GM18861 (cell line): ENCODE data around the gene VIPR2.

Source experiments
- ATAC-seq: cut with Tn5 transposase; IDR thresholded peaks from one replicate; pipeline ENCODE4 v1.9.1; 2021; ENCODE audit not compliant: unreplicated experiment

VIPR2 gene

GRCh38 chr7:159028508-159029401 lies 115.9 kb downstream of the VIPR2 start:
- no peak for ATAC-seq

- no peak for ATAC-seq
Observed at GRCh38 chr7:159027789-159028507, 116.7 kb downstream of the VIPR2 start.

- no peak for ATAC-seq
Observed at GRCh38 chr7:159027056-159027788, 117.4 kb downstream of the VIPR2 start.

- ATAC-seq, result no peak
Observed at GRCh38 chr7:159026271-159027055, 118.2 kb downstream of the VIPR2 start.

- no peak for ATAC-seq
Observed at GRCh38 chr7:159025161-159025779, 119.4 kb downstream of the VIPR2 start.

- no peak for ATAC-seq
Observed at GRCh38 chr7:159024280-159024951, 120.3 kb downstream of the VIPR2 start.

GRCh38 chr7:159023746-159024145 lies 120.9 kb downstream of the VIPR2 start:
- no peak for ATAC-seq

- ATAC-seq, result no peak
Observed at GRCh38 chr7:159023206-159023605, 121.5 kb downstream of the VIPR2 start.

- ATAC-seq, result no peak
Observed at GRCh38 chr7:159022238-159022993, 122.3 kb downstream of the VIPR2 start.

GRCh38 chr7:159020987-159021386 lies 123.7 kb downstream of the VIPR2 start:
- no peak for ATAC-seq

GRCh38 chr7:159019111-159019510 lies 125.6 kb downstream of the VIPR2 start:
- ATAC-seq, result no peak

GRCh38 chr7:159017741-159018140 lies 126.9 kb downstream of the VIPR2 start:
- no peak for ATAC-seq

GRCh38 chr7:159017210-159017609 lies 127.5 kb downstream of the VIPR2 start:
- ATAC-seq, result no peak

GRCh38 chr7:159016591-159016990 lies 128.1 kb downstream of the VIPR2 start:
- no peak for ATAC-seq

GRCh38 chr7:159015454-159016410 lies 128.9 kb downstream of the VIPR2 start:
- no peak for ATAC-seq

- no peak for ATAC-seq
Observed at GRCh38 chr7:159015081-159015453, 129.6 kb downstream of the VIPR2 start.

- ATAC-seq, result no peak
Observed at GRCh38 chr7:159014297-159015062, 130.2 kb downstream of the VIPR2 start.
